Transverse colon (tissue), 4 donors: ENCODE measurements around the gene SMYD3. TPM values are rescaled to one million over a fixed set of nuclear protein-coding genes. Genes with fewer than 3 reads are reported as not detected.

Source experiments
- DNase-seq: peaks from one replicate; pipeline ENCODE4 v3.0.0-alpha.2; 2019
- H3K27ac ChIP-seq, 4 donors: fragments of 200-600 bp; sonication (generic); 2 replicates each; pipeline ENCODE4 v1.5.1; 2016 to 2018; ENCODE audit warnings: inconsistent platforms in 4 of 4
- H3K27me3 ChIP-seq: fragments of 200-600 bp; sonication (generic); 2 replicates; pipeline ENCODE4 v1.5.1; 2017; ENCODE audit warnings: inconsistent platforms
- H3K36me3 ChIP-seq, 4 donors: fragments of 200-600 bp; sonication (generic); 2 replicates each; pipeline ENCODE4 v1.5.1; 2017 to 2019; ENCODE audit warnings: inconsistent platforms in 4 of 4
- H3K4me1 ChIP-seq, 4 donors: fragments of 200-600 bp; sonication (generic); 2 replicates each; pipeline ENCODE4 v1.5.1; 2017 to 2020; ENCODE audit warnings: inconsistent platforms in 4 of 4
- H3K4me3 ChIP-seq, 4 donors: fragments of 200-600 bp; sonication (generic); 1 replicate in 1 of 4; 2 replicates in 3 of 4; pipeline versions ENCODE4 v1.5.1 to v1.6.1; 2017 to 2019; ENCODE audit warnings: inconsistent platforms in 4 of 4
- H3K9me3 ChIP-seq, 2 donors: fragments of 200-600 bp; sonication (generic); 2 replicates each; pipeline ENCODE4 v1.5.1; 2017 to 2019; ENCODE audit warnings: inconsistent platforms in 2 of 2
- CTCF ChIP-seq, 5 experiments: fragments of 200-600 bp in 3 of 5; fragments of 450-650 bp in 2 of 5; sonication (generic) in 3 of 5; IDR thresholded peaks; 1 replicate in 2 of 5; 2 replicates in 3 of 5; pipeline ENCODE4 v1.5.1; 2016 to 2017; ENCODE audit warnings: antibody characterized with exemption in 5 of 5, inconsistent platforms in 3 of 5, mild to moderate bottlenecking in 2 of 5, moderate library complexity in 1 of 5
- EP300 ChIP-seq: sonication (generic); formaldehyde crosslinking; IDR thresholded peaks from one replicate; pipeline ENCODE4 v1.6.1; 2017; ENCODE audit warnings: antibody characterized with exemption, low read depth
- POLR2A ChIP-seq: fragments of 450-650 bp; IDR thresholded peaks from one replicate; pipeline ENCODE4 v1.6.1; 2016; ENCODE audit warnings: antibody characterized with exemption, mild to moderate bottlenecking, moderate library complexity
- POLR2AphosphoS5 ChIP-seq, 3 donors: sonication (generic); formaldehyde crosslinking; IDR thresholded peaks; one replicate each; pipeline ENCODE4 v1.6.1; 2016; ENCODE audit warnings: antibody characterized with exemption in 3 of 3
- WGBS, 2 donors: methylation state at CpG; one replicate each; pipeline ENCODE4 v1.1.5; 2018; ENCODE audit warnings: low coverage in 1 of 2; 5-methylcytosine and 5-hydroxymethylcytosine counted together
- in situ Hi-C, 4 donors: fragments of 200-750 bp; cut with MboI; loops; one replicate each; pipeline versions ENCODE4 v1.15.0 to v1.15.1; 2017; ENCODE audit warnings: low sequenced_read_pairs in 3 of 4, low pct_ligation_motif_present in 1 of 4, low pct_unique_long_range_greater_than_20kb in 1 of 4
- intact Hi-C: fragments of 100-400 bp; cut with DNase I; formaldehyde crosslinking; loops from one replicate; pipeline ENCODE4 v1.15.1; 2023; ENCODE audit warnings: low total_unique reads
- total RNA-seq, 4 donors: library from RNA; depleted of rRNA; stranded (reverse); fragments of >200 nt; gene quantifications; one replicate each; pipeline ENCODE4 v1.1.0, GENCODE V29; 2016

SMYD3 gene
- total RNA-seq, 4 donors from 2014 or later, result 10.5 to 31.3 (median 25.8) TPM

- Histone ChIP-seq H3K4me1 (peaks cover 7 to 13% (median 10%) of the 10 kb centered on the region in 4 donors), H3K27me3 (no peaks in the 10 kb centered on the region), H3K36me3 (no peaks in the 10 kb centered on the region), H3K4me3 (no peak overlapping the region), H3K9me3 (peaks cover under 1 to 2% of the 10 kb centered on the region in 2 donors), H3K27ac (no peak overlapping the region)
- intact Hi-C loops, result no loop called here
- in situ Hi-C loops, result loop anchor here in 1 of 4 donors (10.0 kb wide), 1 partner anchor 186 kb away; no protein-coding TSS in a partner anchor
- TF ChIP-seq POLR2AphosphoS5 (IDR thresholded peaks at IDR 0.05) (no peak), CTCF (IDR thresholded peaks at IDR 0.05) (no peak), EP300 (no peak), POLR2A (no peak)
- WGBS, 2 donors, result 87 to 100% methylated on average over 1 to 26 of the region's 26 CpGs
- no peak for DNase-seq
These were observed 2.0 kb upstream of the SMYD3 start for GRCh38 chr1:246508897-246509688.

DNA sequence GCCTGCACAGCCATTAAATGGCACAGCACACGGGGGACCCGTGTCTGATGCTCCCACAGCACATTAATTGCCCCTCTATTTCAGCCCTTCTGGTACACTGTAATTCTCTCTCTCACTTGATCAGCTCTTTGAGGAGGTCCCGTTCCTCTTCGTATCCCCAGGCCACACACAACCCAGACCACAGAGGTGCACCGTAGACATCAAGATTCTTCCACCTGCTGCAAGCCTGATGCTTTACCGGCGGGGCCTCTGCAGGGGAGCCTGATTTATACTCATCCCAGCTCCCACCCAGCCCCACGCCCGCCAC, 759 bp downstream of the SMYD3 start:
- no peak for DNase-seq
- TF ChIP-seq CTCF (IDR thresholded peaks at IDR 0.05) (no peak), EP300 (no peak), POLR2AphosphoS5 (IDR thresholded peaks at IDR 0.05) (no peak), POLR2A (no peak)
- in situ Hi-C loops, result loop anchor here in 1 of 4 donors (10.0 kb wide), 1 partner anchor 188 kb away; no protein-coding TSS in a partner anchor
- Histone ChIP-seq H3K4me3 (peak overlapping the region; percentile 62 to 96 (median 66)), H3K27me3 (no peaks in the 10 kb centered on the region), H3K4me1 (peaks cover 7 to 13% (median 10%) of the 10 kb centered on the region in 4 donors), H3K9me3 (no peaks in the 10 kb centered on the region), H3K36me3 (no peaks in the 10 kb centered on the region), H3K27ac (peak overlapping the region in 2 of 4 donors; percentile 68 to 76)
- intact Hi-C loops, result no loop called here
- WGBS, 2 donors, result 6% methylated on average over 3 to 9 of the region's 9 CpGs

- TF ChIP-seq EP300, result no peak
- TF ChIP-seq CTCF (IDR thresholded peaks at IDR 0.05), result no peak
- no peak for TF ChIP-seq POLR2AphosphoS5 (IDR thresholded peaks at IDR 0.05)
- TF ChIP-seq POLR2A, result no peak
- in situ Hi-C loops, result loop anchor here in 1 of 4 donors (10.0 kb wide), 1 partner anchor 191 kb away; no protein-coding TSS in a partner anchor
- Histone ChIP-seq H3K27me3 (no peaks in the 10 kb centered on the region), H3K4me3 (no peak overlapping the region), H3K36me3 (no peaks in the 10 kb centered on the region), H3K27ac (no peak overlapping the region), H3K9me3 (no peaks in the 10 kb centered on the region), H3K4me1 (peaks cover 7 to 13% (median 10%) of the 10 kb centered on the region in 4 donors)
- no peak for DNase-seq
- 54 to 57% methylated on average over 4 to 7 of the region's 7 CpGs for WGBS, 2 donors
- intact Hi-C loops, result no loop called here
These were observed 3.7 kb downstream of the SMYD3 start for GRCh38 chr1:246503341-246503740.

DNA sequence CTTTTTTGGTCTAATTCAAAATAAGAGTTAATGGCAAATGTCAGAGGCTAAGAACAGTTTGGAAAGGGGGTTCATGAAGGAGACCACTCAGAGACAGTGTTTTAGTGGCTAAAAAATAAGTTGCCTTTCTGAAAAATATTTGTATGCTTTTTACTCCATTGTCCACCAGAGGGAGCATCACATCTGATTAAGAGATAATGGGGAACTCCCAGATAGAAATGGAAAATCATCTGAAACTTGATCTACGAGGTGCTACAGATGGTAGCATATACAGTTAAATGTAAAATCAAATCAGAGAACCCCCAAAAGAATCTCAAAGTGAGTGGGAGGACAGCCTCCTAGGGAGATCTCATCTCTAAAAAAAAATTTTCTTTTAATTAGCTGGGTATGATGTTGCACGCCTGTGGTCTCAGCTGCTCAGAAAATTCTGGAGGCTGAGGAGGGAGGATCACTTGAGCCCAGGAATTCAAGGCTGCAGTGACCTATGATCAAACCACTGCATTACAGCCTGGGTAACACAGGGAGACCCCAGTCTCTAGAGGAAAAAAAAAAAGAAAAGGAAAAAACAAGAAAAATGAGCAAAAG, 9.7 kb downstream of the SMYD3 start:
- no peak for TF ChIP-seq POLR2A
- peak; percentile 70 to 80 (median 77) for TF ChIP-seq CTCF (IDR thresholded peaks at IDR 0.05)
- no peak for TF ChIP-seq EP300
- no peak for TF ChIP-seq POLR2AphosphoS5 (IDR thresholded peaks at IDR 0.05)
- in situ Hi-C loops (loop anchor here (5.0 to 25.0 kb wide), 5 partner anchors 200 to 1360 kb away; partner anchors contain the start of gene KIF26B (in 3 of the 4)), intact Hi-C loops (loop anchor here (5.0 kb wide), 1 partner anchor 200 kb away; no protein-coding TSS in a partner anchor)
- Histone ChIP-seq H3K9me3 (no peaks in the 10 kb centered on the region), H3K27me3 (no peaks in the 10 kb centered on the region), H3K36me3 (no peaks in the 10 kb centered on the region), H3K4me1 (peaks cover 0 to 2% (median 0%) of the 10 kb centered on the region in 4 donors), H3K27ac (no peak overlapping the region), H3K4me3 (no peak overlapping the region)
- no peak for DNase-seq
- WGBS, 2 donors, result 50 to 51% methylated on average over 2 of the region's 2 CpGs
